GM12878 (cell line): Measurements from ENCODE around the gene MELTF. TPM values are rescaled to one million over a fixed set of nuclear protein-coding genes. Genes with fewer than 3 reads are reported as not detected.

Source experiments
- ATAC-seq: fragments of 200-7000 bp; cut with Tn5 transposase; 3 replicates; pipeline ENCODE4 v1.9.1; 2020; ENCODE audit warnings: mild to moderate bottlenecking, moderate library complexity
- BruUV-seq: library from RNA; stranded (reverse); fragments of 400-500 nt; replicated peaks from 2 replicates; lab custom pipeline; 2021; lab: Mats Ljungman, UMichigan
- CTCF ChIA-PET: fragments of 300-600 bp; sonication (Branson Sonifier 250); formaldehyde crosslinking; extraction: SDS; loops from one replicate; lab custom pipeline; 2021; ENCODE audit warnings: inconsistent platforms; lab: Yijun Ruan, JAX
- POLR2A ChIA-PET: fragments of 350-600 bp; formaldehyde crosslinking; extraction: SDS; loops from one replicate; lab custom pipeline; 2021; ENCODE audit warnings: inconsistent platforms; lab: Charles Lee
- RAD21 ChIA-PET: fragments of 300-600 bp; sonication (Branson Sonifier 250); formaldehyde crosslinking; loops from one replicate; lab custom pipeline; 2023; ENCODE audit warnings: antibody characterized with exemption; ENCODE audit not compliant: unreplicated experiment; lab: Charles Lee
- SMC1A ChIA-PET: fragments of 300-600 bp; sonication (Branson Sonifier 250); formaldehyde crosslinking; loops from one replicate; lab custom pipeline; 2023; ENCODE audit not compliant: unreplicated experiment, uncharacterized antibody; lab: Charles Lee
- DNase-seq: peaks from one replicate; pipeline ENCODE4 v3.0.0-alpha.2; 2011; ENCODE audit warnings: low read depth, low spot score
- FAIRE-seq: peaks from 3 replicates; lab custom pipeline; 2011; peaks lifted over from hg19 to GRCh38; lab: Jason Lieb, UNC
- H2AFZ ChIP-seq: 2 replicates; pipeline ENCODE4 v1.6.0; 2011; ENCODE audit warnings: low read depth, low read length, control low read depth; ENCODE audit not compliant: control insufficient read depth
- H3K27ac ChIP-seq: 2 replicates; pipeline ENCODE4 v1.5.1; 2011; ENCODE audit warnings: control low read depth; ENCODE audit not compliant: control insufficient read depth, insufficient read depth
- H3K27me3 ChIP-seq, 2 experiments: replicated peaks in 1 of 2; 2 replicates each; pipeline versions ENCODE4 v1.6.0 to v1.6.1; 2011; ENCODE audit warnings: low read length in 1 of 2; ENCODE audit not compliant: control insufficient read depth in 2 of 2, insufficient read depth in 2 of 2
- H3K36me3 ChIP-seq, 2 experiments: 2 replicates each; pipeline ENCODE4 v1.5.1; 2011; ENCODE audit warnings: low read length in 1 of 2; ENCODE audit not compliant: control insufficient read depth in 2 of 2, insufficient read depth in 2 of 2
- H3K4me1 ChIP-seq: 2 replicates; pipeline ENCODE4 v1.6.1; 2011; ENCODE audit warnings: mild to moderate bottlenecking, low read length, moderate library complexity, mixed read lengths; ENCODE audit not compliant: control insufficient read depth, insufficient read depth
- H3K4me2 ChIP-seq: 2 replicates; pipeline ENCODE4 v1.6.0; 2011; ENCODE audit warnings: control low read depth; ENCODE audit not compliant: control insufficient read depth, insufficient read depth
- H3K4me3 ChIP-seq: fragments of 200-600 bp; sonication (generic); 2 replicates; pipeline ENCODE4 v1.5.1; 2016
- H3K79me2 ChIP-seq: 2 replicates; pipeline ENCODE4 v1.6.0; 2011; ENCODE audit warnings: low read length; ENCODE audit not compliant: control insufficient read depth, insufficient read depth
- H3K9ac ChIP-seq: 2 replicates; pipeline ENCODE4 v1.8.0; 2011; ENCODE audit warnings: low read length, control low read depth, mixed read lengths; ENCODE audit not compliant: control insufficient read depth, insufficient read depth
- H3K9me3 ChIP-seq: replicated peaks from 3 replicates; pipeline ENCODE4 v1.5.1; 2011; ENCODE audit warnings: mild to moderate bottlenecking, low read length; ENCODE audit not compliant: control insufficient read depth, insufficient read depth
- H4K20me1 ChIP-seq: 2 replicates; pipeline ENCODE4 v1.6.0; 2011; ENCODE audit not compliant: control insufficient read depth, insufficient read depth
- CREB1 ChIP-seq: IDR thresholded peaks from 2 replicates; pipeline ENCODE4 v1.6.1; 2012; ENCODE audit warnings: low read depth, mild to moderate bottlenecking, inconsistent platforms
- MAX ChIP-seq: IDR thresholded peaks from 2 replicates; pipeline ENCODE4 v1.6.1; 2012; ENCODE audit warnings: low read depth, low read length, improper control_type of control experiment
- NR2C2 ChIP-seq: IDR thresholded peaks from 2 replicates; pipeline ENCODE4 v1.6.1; 2011; ENCODE audit warnings: borderline replicate concordance, low read depth; ENCODE audit not compliant: control insufficient read depth, insufficient read length
- RBBP5 ChIP-seq: fragments of 200-600 bp; sonication (generic); conservative IDR thresholded peaks from 2 replicates; pipeline ENCODE4 v1.6.1; 2016
- RCOR1 ChIP-seq: conservative IDR thresholded peaks from 2 replicates; pipeline ENCODE4 v1.6.1; 2012; ENCODE audit warnings: low read depth, low read length, improper control_type of control experiment
- SRF ChIP-seq, 2 experiments: IDR thresholded peaks; 2 replicates each; pipeline ENCODE4 v1.6.1; 2011; ENCODE audit warnings: low read depth in 2 of 2, low read length in 2 of 2, mild to moderate bottlenecking in 1 of 2, moderate library complexity in 1 of 2
- SUPT20H ChIP-seq: IDR thresholded peaks from 2 replicates; pipeline ENCODE4 v1.6.1; 2011; ENCODE audit warnings: low read depth, mild to moderate bottlenecking, low read length, moderate library complexity, borderline replicate concordance; ENCODE audit not compliant: control insufficient read depth
- TCF3 ChIP-seq: IDR thresholded peaks from 2 replicates; pipeline ENCODE4 v1.6.1; 2012; ENCODE audit warnings: low read depth, mild to moderate bottlenecking, low read length, borderline replicate concordance; ENCODE audit not compliant: insufficient read depth
- USF2 ChIP-seq: IDR thresholded peaks from 2 replicates; pipeline ENCODE4 v1.6.1; 2011; ENCODE audit warnings: low read depth, low read length, improper control_type of control experiment, borderline replicate concordance
- ZZZ3 ChIP-seq: IDR thresholded peaks from 2 replicates; pipeline ENCODE4 v1.6.1; 2011; ENCODE audit warnings: low read depth; ENCODE audit not compliant: control insufficient read depth, insufficient read length
- WGBS: methylation state at CpG from one replicate; pipeline ENCODE4 v1.1.6; 2016; ENCODE audit warnings: low lambda C conversion rate; ENCODE audit not compliant: insufficient replicate concordance, insufficient coverage; ENCODE audit errors: missing lambda C conversion rate; 5-methylcytosine and 5-hydroxymethylcytosine counted together
- in situ Hi-C: fragments of 300-500 bp; cut with MboI; formaldehyde crosslinking; loops from 9 replicates; pipeline ENCODE4 v1.14.3; 2018; ENCODE audit warnings: mixed read lengths
- intact Hi-C: fragments of 100-400 bp; cut with micrococcal nuclease; formaldehyde crosslinking; loops from one replicate; pipeline ENCODE4 v1.14.2; 2022; ENCODE audit not compliant: unreplicated experiment
- polyA plus RNA-seq, 11 experiments: library from polyadenylated mRNA; depleted of rRNA in 4 of 11; unstranded in 6 of 11; stranded (reverse) in 5 of 11; fragments of >200 nt; fragmentation: Nextera tagmentation in 4 of 11; fragmentation: Illumina TruSeq in 1 of 11; extraction: Ambion mirVana in 4 of 11; extraction: Trizol in 1 of 11; gene quantifications; 1 replicate in 1 of 11; 2 replicates in 10 of 11; pipeline versions ENCODE4 v1.2.1 to v1.2.3, GENCODE V29; 2011 to 2016; ENCODE audit warnings: inconsistent platforms in 2 of 11, missing spikeins in 2 of 11, low read depth in 1 of 11
- total RNA-seq, 4 experiments: library from RNA; depleted of rRNA in 3 of 4; stranded (reverse); fragments of >200 nt in 3 of 4; fragmentation: Illumina TruSeq in 1 of 4; extraction: Trizol in 1 of 4; gene quantifications; 2 replicates each; pipeline versions ENCODE4 v1.2.1 to v1.2.3, GENCODE V29; 2013 to 2021
- TF ChIP-seq, protein P1 (sequence below): fragments of 450-650 bp; IDR thresholded peaks from 2 replicates; pipeline ENCODE4 v1.6.1; 2017; ENCODE audit warnings: borderline replicate concordance
- TF ChIP-seq, protein P2 (sequence below): fragments of 450-650 bp; IDR thresholded peaks from 2 replicates; pipeline ENCODE4 v1.6.1; 2017; ENCODE audit warnings: mild to moderate bottlenecking, moderate library complexity
- TF ChIP-seq, protein P3 (sequence below): fragments of 450-650 bp; IDR thresholded peaks from 2 replicates; pipeline ENCODE4 v1.6.1; 2016; ENCODE audit warnings: mild to moderate bottlenecking

Gene MELTF
- total and polyA plus RNA-seq, 10 of the 15 experiments (the other 5 are each of a cell fraction or from before 2014, with no cell fraction given), result 0.55 to 49.1 (median 11.1) TPM

- in situ Hi-C loops (no loop called here), intact Hi-C loops (no loop called here)
- BruUV-seq, result no TSS peak
- Histone ChIP-seq H3K9ac (peak overlapping the region; percentile 33), H3K27ac (peak overlapping the region; percentile 61), H3K36me3 (peaks cover 0 to 19% of the 10 kb centered on the region in 2 experiments; a peak in 3 of 4 replicates), H3K4me3 (peak overlapping the region; percentile 24; the same call in 1 of the 2 replicates), H2AFZ (peak overlapping the region; percentile 61), H3K79me2 (peaks cover 8% of the 10 kb centered on the region), H3K4me1 (peaks cover 22% of the 10 kb centered on the region), H3K27me3 (no peaks in the 10 kb centered on the region), H3K4me2 (peak overlapping the region; percentile 88), H4K20me1 (no peaks in the 10 kb centered on the region), H3K9me3 (no peaks in the 10 kb centered on the region)
- ChIA-PET CTCF (interaction anchor here (0.6 to 2.6 kb wide), 11 partner anchors 7 to 166 kb away, joined by 3 to 12 read pairs (median 4); no protein-coding TSS in a partner anchor), SMC1A (interaction anchor here (0.8 to 2.6 kb wide), 5 partner anchors 8 to 151 kb away, joined by 3 to 17 read pairs (median 3); no protein-coding TSS in a partner anchor), POLR2A (interaction anchor here (0.9 to 4.2 kb wide), 7 partner anchors 10 to 156 kb away, joined by 3 to 24 read pairs (median 3); partner anchors contain the start of gene SENP5), RAD21 (interaction anchor here (0.6 to 2.2 kb wide), 7 partner anchors 14 to 164 kb away, joined by 3 to 16 read pairs (median 3); no protein-coding TSS in a partner anchor)
- DNase-seq (peak; percentile 76), ATAC-seq (peak; percentile 78), FAIRE-seq (peak; percentile 84)
- 13% methylated on average over 27 of the region's 27 CpGs for WGBS
- TF ChIP-seq, protein P1, sequence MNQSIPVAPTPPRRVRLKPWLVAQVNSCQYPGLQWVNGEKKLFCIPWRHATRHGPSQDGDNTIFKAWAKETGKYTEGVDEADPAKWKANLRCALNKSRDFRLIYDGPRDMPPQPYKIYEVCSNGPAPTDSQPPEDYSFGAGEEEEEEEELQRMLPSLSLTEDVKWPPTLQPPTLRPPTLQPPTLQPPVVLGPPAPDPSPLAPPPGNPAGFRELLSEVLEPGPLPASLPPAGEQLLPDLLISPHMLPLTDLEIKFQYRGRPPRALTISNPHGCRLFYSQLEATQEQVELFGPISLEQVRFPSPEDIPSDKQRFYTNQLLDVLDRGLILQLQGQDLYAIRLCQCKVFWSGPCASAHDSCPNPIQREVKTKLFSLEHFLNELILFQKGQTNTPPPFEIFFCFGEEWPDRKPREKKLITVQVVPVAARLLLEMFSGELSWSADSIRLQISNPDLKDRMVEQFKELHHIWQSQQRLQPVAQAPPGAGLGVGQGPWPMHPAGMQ, result no peak
- TF ChIP-seq SRF (IDR thresholded peaks at IDR 0.05; ENCODE audit: low read depth in 2 of 2, low read length in 2 of 2) (peak in 1 of 2 experiments; percentile 14; a peak in 1 of 4 replicates), SUPT20H (no peak), RCOR1 (no peak), NR2C2 (no peak), CREB1 (no peak), RBBP5 (no peak), MAX (no peak; the same call in 1 of the 2 replicates), TCF3 (0 out of 2 replicates have a peak, but pooled peaks have one; percentile 3), ZZZ3 (no peak), USF2 (peak; percentile 6; the same call in 1 of the 2 replicates)
- TF ChIP-seq, protein P2, sequence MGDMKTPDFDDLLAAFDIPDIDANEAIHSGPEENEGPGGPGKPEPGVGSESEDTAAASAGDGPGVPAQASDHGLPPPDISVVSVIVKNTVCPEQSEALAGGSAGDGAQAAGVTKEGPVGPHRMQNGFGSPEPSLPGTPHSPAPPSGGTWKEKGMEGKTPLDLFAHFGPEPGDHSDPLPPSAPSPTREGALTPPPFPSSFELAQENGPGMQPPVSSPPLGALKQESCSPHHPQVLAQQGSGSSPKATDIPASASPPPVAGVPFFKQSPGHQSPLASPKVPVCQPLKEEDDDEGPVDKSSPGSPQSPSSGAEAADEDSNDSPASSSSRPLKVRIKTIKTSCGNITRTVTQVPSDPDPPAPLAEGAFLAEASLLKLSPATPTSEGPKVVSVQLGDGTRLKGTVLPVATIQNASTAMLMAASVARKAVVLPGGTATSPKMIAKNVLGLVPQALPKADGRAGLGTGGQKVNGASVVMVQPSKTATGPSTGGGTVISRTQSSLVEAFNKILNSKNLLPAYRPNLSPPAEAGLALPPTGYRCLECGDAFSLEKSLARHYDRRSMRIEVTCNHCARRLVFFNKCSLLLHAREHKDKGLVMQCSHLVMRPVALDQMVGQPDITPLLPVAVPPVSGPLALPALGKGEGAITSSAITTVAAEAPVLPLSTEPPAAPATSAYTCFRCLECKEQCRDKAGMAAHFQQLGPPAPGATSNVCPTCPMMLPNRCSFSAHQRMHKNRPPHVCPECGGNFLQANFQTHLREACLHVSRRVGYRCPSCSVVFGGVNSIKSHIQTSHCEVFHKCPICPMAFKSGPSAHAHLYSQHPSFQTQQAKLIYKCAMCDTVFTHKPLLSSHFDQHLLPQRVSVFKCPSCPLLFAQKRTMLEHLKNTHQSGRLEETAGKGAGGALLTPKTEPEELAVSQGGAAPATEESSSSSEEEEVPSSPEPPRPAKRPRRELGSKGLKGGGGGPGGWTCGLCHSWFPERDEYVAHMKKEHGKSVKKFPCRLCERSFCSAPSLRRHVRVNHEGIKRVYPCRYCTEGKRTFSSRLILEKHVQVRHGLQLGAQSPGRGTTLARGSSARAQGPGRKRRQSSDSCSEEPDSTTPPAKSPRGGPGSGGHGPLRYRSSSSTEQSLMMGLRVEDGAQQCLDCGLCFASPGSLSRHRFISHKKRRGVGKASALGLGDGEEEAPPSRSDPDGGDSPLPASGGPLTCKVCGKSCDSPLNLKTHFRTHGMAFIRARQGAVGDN, result peak; percentile 46
- TF ChIP-seq, protein P3, sequence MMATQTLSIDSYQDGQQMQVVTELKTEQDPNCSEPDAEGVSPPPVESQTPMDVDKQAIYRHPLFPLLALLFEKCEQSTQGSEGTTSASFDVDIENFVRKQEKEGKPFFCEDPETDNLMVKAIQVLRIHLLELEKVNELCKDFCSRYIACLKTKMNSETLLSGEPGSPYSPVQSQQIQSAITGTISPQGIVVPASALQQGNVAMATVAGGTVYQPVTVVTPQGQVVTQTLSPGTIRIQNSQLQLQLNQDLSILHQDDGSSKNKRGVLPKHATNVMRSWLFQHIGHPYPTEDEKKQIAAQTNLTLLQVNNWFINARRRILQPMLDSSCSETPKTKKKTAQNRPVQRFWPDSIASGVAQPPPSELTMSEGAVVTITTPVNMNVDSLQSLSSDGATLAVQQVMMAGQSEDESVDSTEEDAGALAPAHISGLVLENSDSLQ, result peak; percentile 63
These were observed 6.2 kb downstream of the MELTF start for GRCh38 chr3:197023241-197023997.
